Uterus (tissue), 2 donors: ENCODE results near the gene NEK6.

Source experiments
- CTCF ChIP-seq, 4 experiments: fragments of 200-600 bp in 2 of 4; fragments of 450-650 bp in 2 of 4; sonication (generic) in 2 of 4; IDR thresholded peaks; one replicate each; pipeline ENCODE4 v1.5.1; 2016 to 2019; ENCODE audit warnings: antibody characterized with exemption in 4 of 4, mild to moderate bottlenecking in 2 of 4, moderate library complexity in 1 of 4
- POLR2A ChIP-seq, 2 donors: fragments of 450-650 bp; IDR thresholded peaks; one replicate each; pipeline ENCODE4 v1.6.1; 2016; ENCODE audit warnings: antibody characterized with exemption in 2 of 2, mild to moderate bottlenecking in 1 of 2, moderate library complexity in 1 of 2

DNA sequence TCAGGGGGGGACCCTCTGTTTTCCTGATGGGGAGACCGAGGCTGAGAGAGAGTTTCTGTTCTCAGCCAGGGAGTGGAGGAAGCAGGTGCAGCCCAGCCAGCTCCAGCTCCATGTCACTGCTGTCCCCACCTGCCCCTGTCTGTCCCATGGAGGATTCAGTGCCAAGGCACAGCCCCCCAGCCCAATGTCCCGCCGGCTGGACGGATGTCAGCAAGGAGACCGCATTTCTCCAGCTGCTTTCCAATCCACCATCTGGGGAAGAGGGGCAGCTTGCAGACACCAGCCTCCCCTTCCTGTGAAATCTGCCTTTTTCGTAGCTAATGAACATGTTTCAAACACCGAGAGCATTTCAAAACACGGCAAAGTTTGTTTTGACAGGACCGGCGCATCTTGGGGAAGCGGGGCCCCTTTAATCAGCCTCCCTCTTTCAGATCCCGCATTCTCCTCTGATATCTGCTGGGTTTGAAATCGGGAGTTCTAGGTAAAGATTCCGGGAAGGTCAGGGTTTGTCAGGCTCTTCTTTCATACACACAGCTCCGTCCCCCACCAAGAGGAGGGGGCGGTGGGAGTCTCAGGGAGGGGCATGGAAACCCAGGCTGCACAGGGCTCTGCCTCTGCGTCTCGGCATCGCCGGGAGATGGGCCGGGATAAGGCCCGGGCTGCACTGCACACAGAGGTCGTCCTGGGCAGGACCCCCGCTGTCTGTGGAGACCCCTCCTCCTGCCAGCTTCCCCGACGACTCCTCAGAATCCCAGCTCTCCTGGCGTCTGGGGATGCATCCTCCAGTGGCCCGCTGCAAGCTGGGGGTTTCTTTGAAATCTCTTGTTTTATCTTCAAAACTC is 74.8 kb downstream of the NEK6 start:
- no peak for TF ChIP-seq CTCF (IDR thresholded peaks at IDR 0.05)
- no peak for TF ChIP-seq POLR2A (IDR thresholded peaks at IDR 0.05)
